ENCODE results near the gene TNFRSF1B. TPM values are rescaled to one million over a fixed set of nuclear protein-coding genes. Genes with fewer than 3 reads are reported as not detected.
A peak's percentile ranks its signal among the peaks of the same experiment; 100 is the strongest.

Gene TNFRSF1B
- total RNA-seq, 1 experiment from 2014 or later = not detected

DNA sequence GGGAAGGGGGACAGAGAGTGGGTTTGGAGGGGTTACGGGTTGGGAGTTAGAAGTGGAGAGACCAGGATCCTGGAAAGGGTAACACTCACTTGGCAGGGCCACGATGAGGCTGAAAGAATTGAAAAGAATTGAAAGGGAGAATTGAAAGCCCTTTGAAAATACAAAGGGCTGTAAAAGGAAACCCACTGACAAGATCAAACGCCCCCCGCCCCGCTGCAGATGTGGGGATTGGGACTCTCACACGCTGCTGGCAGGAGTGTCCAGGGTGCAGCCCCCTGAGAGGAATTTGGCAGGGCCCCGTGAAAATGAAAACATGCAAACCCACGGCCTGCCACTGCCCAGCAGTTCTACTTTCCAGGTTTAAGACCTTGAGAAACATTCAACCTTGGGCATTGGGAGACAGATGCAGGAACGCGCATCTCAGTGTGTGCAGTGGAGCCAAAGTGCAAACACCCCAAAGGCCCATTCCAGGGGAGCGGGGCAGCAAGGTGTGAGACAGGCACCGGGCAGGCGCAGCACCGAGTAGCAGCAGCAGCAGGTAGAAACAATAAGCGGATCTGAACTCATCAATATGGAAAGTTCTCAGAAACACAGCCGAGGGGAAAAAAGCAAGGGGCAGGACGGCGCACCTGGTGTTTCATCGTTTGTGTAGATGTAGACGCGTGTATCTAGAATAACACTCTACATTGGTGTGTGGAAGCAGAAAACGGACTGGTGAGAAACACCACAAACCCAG lies 8.3 kb upstream of the TNFRSF1B start:
- no peak for DNase-seq (ENCODE audit: low read depth)

GRCh38 chr1:12159816-12160215 lies 7.0 kb upstream of the TNFRSF1B start:
- no peak for DNase-seq (ENCODE audit: low read depth)

DNA sequence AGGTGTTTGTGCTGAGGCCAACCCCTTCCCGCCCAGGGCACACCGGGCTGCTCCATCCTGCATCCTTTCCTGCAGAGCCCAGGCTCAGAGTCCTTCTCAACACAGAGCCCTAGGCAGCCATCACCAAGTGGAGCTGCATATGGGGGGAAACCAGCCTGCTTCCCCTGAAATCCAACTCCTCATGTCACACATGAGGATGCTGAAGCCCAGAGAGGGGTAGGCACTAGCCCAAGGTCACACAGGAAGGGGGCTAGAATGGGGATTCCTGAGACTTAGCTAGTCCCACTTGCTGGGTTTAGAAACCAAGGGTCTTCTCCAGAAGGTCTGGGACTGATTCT lies 5.5 kb upstream of the TNFRSF1B start:
- DNase-seq (ENCODE audit: low read depth) = no peak

GRCh38 chr1:12161662-12162458 lies 4.9 kb upstream of the TNFRSF1B start:
- peak; percentile 98 for DNase-seq (ENCODE audit: low read depth)

DNA sequence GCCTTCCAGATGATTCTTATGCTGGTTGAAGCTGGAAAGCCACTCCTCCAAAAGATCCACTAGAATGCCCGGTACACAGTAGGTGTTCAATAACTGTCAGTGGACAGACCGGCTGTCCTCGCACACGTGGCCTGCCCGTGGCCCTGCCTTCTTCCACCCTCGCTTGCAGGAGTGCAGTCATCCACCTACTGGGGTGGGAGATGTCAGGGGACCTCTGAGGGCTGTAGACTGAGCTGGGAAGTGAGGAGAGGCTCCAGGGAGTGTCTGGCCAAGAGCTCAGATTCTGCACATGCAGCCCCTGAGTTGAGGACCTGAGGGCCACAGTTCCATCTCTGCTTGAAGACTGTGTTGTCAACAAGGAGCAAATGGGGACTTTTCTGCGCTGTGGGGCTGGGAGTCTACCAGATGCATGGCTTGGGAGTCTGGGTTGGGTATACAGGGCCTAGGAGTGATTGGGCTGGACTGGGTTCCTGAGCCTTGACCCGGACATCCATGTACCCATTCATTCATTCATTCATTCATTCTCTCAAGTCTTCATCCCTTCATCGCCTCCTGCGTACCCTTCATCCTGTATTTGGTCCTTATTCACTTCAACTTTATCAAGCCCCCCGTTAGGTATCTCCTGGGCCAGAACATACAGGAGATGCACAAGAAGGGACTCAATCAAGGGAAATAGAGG lies 4.2 kb upstream of the TNFRSF1B start:
- DNase-seq (ENCODE audit: low read depth) = no peak

GRCh38 chr1:12163210-12163609 lies 3.6 kb upstream of the TNFRSF1B start:
- no peak for DNase-seq (ENCODE audit: low read depth)

GRCh38 chr1:12164210-12164609 lies 2.6 kb upstream of the TNFRSF1B start:
- DNase-seq (ENCODE audit: low read depth) = no peak

DNA sequence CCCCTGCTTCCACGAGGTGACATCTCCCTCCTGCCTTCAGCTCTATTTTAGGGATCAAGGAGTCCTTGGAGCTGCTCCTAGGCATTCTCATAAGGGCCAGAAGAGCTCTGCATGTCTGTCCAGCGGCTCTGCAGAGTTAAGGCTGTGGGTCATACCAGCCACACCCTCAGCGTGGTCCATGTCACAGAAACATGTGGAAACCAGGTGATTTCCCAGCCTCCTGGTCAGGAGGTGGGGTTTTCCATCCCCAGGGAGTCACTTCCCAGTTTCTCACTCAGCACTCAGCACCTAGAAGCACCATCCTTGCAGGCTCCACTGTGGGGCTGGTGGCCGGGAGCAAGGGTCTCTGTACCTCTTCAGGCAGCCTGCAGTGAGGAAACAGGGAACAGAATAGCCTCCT lies 1.4 kb upstream of the TNFRSF1B start:
- DNase-seq (ENCODE audit: low read depth) = no peak

GRCh38 chr1:12167493-12168429 lies 970 bp downstream of the TNFRSF1B start:
- no peak for DNase-seq (ENCODE audit: low read depth)

- DNase-seq (ENCODE audit: low read depth) = no peak
Observed at GRCh38 chr1:12168451-12169160, 1.8 kb downstream of the TNFRSF1B start.

- DNase-seq (ENCODE audit: low read depth) = no peak
Observed at GRCh38 chr1:12169442-12170135, 2.8 kb downstream of the TNFRSF1B start.

DNA sequence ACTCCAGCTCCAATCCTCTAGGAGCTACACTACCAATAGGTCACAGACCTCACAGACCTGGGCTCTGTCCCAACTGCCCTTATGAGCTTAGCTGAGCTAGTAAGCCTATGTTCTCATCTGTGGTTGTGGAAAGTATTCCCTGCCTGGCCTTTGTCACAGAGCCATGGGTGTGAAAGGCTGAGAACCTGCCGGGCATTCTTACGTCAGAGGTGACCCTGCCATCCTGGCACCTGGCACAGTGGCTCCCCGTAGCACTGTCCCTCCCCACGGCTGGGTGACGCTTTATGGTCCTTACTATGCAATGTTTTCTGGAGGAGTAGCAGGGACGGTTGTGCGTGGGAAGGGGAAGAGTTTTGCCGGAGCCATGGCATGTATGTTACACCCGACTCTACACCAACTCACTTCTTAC lies 3.5 kb downstream of the TNFRSF1B start:
- no peak for DNase-seq (ENCODE audit: low read depth)

DNA sequence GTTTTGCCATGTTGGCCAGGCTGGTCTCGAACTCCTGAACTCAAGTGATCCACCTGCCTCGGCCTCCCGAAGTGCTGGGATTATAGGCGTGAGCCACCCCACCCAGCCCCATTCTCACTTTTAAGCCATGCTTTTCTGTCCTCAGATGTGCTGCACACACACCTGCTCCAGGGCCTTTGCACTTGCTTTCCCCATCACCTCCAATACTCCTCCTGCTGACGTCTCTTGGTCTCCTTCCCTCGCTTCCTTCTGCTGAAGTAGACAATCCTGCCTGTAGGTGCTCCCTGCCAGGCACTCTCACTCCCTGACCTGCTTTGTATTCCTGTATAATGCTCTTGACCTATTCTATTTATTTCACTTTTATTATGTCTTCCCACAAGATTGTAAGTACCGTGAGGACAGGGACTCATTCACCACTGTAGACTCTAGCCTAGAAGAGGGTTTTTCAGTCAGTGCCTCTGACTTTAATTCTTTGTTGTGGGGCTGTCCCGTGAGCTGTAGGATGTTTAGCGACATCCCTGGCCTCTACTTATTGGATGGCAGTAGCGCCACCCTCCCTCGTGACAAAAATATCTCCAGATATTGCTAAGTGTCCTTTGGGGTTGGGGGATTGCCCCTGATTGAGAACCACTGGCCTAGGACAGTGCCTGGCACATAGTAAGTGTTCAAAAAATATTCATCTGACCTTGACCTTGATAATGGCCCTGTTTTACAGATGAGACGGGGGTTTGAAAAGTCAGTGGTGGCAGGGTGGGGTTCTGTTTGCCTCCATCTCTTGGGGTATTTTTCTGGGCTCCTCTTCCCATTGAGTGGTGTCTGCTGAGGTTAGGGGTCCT lies 4.6 kb downstream of the TNFRSF1B start:
- DNase-seq (ENCODE audit: low read depth) = no peak

DNA sequence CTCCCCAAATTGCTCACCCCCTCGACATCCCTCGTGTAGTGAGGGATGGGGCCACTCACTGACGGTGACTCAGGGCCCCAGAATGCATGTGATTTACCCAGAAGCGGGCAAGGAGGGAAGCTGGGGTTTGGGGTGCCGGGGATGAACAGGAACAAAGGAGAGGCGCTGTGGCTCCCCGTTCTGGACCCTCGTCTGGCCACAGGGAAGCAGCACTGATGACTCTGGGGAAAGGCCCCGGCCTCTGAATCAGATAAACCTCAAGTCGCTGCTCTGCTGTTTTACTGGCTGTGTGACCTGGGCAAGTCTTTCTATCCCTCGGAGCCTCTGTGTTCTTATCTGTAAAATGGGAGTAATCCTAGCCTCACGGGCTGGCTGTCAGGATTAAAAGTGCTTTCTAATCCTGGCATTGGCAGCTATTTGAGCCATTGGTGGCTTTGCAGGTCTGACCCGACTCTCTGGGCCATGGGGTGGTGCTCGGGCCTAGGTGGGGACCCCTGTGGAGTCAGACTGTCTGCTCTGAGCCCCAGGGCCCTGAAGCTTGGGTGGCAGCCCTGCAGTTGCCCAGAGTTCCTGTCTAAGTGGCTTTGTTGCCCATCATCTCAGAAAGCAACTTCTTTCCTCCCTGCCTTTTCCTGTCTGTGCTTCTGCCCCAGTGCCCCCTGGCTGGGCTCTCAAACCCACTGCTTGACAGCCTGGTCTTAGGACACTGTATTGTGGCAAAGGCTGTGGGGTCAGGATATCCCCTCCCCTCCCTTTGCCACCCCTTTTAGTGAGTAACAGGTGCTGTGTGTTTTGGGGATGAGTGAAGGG lies 5.5 kb downstream of the TNFRSF1B start:
- no peak for DNase-seq (ENCODE audit: low read depth)

GRCh38 chr1:12173041-12173509 lies 6.3 kb downstream of the TNFRSF1B start:
- no peak for DNase-seq (ENCODE audit: low read depth)

DNA sequence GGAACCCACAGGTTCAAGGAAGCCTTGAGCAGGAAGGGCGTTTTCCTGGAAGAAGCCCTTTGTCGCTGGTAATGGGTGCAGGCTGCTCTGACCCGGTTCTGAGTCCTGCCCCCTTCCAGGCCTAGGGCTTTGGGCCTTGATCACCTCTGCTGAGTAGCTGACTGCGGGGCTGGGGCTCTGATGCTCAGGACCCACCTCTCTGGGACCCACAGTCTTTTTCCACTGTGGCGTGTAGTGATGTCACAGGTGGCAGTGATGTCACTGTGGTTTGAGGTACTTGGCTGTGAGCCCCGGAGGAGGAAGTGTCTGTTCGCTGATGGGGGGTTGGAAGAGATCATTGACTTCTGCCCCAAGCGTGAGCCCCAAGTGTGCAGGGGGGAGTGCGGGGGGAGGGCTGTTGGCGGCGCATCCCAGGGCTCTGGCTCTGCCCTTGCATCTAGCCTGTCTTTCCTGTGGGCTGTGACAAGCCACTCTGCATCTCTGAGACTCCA lies 6.9 kb downstream of the TNFRSF1B start:
- DNase-seq (ENCODE audit: low read depth) = no peak

DNA sequence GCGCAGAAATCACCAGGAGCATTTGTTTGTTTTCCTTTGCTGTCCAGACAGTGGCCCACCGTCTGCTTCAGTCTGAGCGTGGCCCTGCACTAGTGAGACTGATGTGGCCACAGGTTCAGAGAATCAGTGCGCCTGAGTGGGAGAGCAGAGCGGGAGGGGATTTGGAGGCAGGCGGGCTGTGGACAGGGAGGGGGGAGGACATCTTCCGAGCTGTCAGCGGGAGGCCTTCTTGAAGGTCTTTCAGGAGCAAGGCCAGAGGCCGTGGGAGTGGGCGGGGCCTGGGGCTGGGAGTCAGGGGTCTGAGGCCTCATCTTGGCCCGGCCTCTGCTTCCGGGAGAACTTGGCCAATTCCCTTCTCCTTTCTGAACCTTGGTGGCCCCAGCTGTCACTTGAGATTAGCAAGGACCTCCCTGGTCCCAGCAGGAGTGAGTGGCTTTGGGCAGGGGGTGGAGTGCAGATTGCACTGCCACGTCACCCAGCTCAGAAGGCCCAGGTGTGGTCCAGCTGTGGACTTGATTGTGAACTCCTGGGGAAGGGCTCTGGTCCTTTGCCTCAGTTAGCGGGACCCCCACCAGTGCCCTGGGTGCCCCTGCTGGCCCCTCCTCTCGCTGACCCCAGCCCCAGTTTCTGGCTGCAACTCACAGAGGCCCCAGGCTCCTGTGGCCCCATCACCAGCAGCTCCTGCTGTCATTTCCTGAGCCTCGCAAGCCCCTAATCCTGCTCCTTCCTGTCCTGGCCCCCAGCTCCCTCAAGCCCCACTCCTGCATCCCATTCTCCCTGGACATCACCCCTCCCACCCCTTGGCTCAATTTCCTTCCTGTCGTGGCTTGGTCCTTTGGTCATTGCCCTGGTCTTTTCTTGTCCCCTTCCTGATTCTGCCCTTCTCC lies 8.4 kb downstream of the TNFRSF1B start:
- no peak for DNase-seq (ENCODE audit: low read depth)

Measured in RPMI7951 (cell line).